Activated T-helper 1 cell treated with anti-CD3 and anti-CD28 coated beads, Interleukin-2, amount 50 U/mL, for 16 hours (primary cell): ENCODE data around the gene GPC4.

Experiments used
- DNase-seq, 2 donors: peaks; one replicate each; pipeline ENCODE4 v3.0.0-alpha.2; 2020; ENCODE audit warnings: low read depth in 1 of 2, low spot score in 1 of 2

The GPC4 gene

GRCh38 chrX:133412246-133412645 lies 3.0 kb downstream of the GPC4 start:
- no peak for DNase-seq

DNA sequence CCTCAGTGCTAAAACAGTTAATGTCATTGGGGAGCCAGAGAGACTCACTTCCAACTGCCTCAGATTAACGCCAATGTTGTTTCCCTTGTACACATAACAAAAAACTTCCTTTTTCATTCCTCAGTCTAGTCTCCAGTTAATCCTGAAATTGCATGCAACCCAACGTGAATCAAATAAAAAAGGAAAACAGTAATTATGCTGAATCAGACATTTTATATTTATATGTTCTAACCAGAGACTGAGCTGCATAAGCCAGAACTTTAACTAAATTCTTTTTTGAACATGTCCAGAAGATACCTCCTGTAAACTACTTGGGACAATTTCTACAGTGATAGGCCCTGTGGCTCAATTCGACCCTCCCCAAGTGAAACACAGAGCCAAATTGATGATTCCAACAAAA lies 4.7 kb downstream of the GPC4 start:
- DNase-seq: no peak

DNA sequence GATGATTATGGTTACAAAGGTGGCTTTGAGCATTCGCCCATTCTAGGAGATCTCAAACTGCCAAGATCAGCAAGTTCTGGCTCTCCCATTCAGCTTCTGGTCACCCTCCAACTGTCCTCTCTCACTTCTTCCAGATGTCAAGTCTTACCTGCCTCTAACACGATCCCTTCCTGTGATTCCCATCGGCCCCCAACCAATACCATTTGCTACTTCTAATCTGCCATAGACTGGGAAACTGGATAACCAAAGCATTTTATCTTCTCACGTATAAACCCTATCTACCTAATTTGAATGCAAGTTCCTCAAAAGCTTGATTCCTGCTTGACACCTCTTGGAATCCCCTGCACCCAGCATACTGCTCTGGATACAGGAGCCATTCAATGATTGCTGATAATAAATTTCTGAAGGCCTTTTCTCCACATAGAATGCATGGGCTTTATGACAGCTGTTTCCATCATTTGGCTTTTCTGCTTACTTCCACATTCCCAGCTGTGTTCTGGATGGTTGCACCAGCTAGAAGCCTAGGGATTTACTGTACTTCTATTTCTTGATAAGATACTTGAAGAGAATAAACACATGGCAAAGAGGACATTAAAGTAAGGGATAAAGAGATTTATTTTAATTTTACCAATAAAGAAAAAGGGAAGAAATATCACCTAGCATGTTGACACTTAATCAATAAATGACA lies 9.6 kb downstream of the GPC4 start:
- DNase-seq: no peak

GRCh38 chrX:133403984-133404383 lies 11.3 kb downstream of the GPC4 start:
- DNase-seq: no peak

DNA sequence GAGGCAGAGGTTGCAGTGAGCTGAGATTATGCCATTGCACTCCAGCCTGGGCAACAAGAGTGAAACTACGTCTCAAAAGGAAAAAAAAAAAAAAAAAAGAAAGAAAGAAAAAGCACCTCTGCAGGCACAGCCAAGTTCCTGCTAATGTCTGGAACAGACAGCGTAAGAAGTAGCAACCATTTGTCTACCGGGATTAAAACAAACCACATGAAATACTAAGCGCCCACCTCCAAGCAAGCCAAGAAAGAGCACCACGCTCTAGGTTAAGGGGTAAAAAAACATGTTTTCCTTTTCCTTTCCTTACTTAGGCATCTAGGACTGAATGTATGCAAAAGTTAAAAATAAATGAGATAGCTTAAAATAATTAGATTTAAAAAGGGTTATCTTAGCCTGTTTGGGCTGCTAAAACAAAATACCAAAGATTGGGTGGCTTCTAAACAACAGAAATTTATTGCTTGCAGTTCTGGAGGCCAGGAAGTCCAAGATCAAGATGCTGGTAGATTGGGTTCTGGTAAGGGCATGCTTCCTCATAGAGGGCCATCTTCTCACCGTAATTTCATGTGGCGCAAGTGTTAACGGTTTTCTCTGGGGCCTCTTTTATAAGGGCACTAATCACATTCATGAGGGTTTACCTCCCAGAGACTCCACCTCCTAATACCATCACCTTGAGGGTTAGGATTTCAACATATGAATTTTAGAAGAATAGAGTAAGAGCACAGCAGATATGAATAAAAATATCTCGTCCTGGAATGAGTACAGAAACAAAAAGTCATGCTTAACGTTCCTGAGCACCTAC lies 12.3 kb downstream of the GPC4 start:
- DNase-seq: no peak

DNA sequence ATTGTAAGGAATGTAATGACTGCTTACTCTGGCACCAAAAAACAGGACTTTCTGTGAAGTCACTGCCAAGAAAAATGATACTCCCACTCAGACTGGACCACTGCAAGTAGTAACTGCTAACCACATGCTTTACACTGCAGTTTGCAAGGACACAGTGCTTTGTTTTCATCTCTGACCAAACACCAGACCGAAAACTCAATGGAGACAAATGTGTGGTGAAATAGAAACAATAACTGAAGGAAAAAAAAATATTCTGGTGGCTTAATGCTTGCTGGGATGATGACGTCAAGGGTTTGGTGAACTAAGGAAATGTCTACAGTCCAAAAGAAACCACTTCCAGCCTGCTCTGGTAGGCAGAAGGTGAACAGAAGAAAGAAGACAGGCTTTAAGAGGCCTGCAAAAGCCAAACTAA lies 13.2 kb downstream of the GPC4 start:
- DNase-seq: no peak

GRCh38 chrX:133401536-133401935 lies 13.8 kb downstream of the GPC4 start:
- DNase-seq: no peak

DNA sequence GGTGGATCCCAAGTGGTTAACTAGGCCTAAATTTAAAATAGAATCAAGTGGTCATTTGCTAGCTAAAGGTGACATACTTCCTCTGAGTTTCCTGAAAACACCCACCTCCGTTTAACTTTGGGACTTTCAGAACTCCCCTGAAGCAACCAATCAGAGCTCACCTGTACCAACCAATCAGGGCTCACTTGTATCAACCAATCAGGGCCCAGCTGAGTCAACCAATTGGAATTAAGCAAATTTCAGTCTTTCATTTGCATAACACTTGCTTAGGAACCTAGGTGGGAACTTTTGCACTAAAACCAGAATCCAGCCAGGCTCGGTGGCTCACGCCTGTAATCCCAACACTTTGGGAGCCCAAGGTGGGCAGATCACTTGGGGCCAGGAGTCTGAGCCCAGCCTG lies 15.9 kb downstream of the GPC4 start:
- no peak for DNase-seq

DNA sequence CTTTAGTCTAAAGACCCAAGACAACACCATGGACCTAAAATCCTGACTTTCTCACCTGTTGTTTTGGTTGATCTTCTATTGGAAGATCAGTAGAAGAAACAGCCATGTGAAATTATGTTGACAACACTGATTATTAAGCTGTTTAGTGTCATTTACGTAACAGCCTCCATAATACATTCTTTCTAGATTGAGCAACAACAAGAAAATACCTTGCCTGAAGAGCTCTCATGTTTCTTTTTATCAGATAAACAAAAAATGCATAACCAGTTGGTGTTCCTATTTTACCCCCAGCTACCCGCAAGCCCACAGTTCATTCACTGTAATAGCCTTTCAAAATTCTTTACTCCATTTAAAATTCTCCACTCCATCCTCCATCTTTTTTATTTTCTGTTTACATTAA lies 20.5 kb downstream of the GPC4 start:
- DNase-seq: no peak

DNA sequence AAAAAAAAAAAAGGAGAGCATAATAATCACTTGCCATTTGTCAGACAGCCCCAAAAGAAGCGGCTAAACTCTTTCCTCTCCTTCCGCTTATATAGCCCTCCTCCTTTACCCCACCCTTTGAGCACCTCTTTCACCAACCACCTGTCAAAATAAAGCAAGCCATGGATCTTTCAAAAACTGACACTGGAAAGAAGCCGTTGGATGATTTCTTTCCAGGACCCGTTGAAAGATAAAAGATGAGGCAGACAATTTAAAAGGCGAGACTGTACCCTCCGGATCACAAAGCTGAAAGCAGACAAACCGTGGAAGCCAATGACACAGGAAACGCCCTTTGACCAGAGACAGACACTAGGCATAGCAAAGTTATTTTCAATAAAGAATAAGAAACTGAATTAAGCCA lies 22.6 kb downstream of the GPC4 start:
- no peak for DNase-seq

DNA sequence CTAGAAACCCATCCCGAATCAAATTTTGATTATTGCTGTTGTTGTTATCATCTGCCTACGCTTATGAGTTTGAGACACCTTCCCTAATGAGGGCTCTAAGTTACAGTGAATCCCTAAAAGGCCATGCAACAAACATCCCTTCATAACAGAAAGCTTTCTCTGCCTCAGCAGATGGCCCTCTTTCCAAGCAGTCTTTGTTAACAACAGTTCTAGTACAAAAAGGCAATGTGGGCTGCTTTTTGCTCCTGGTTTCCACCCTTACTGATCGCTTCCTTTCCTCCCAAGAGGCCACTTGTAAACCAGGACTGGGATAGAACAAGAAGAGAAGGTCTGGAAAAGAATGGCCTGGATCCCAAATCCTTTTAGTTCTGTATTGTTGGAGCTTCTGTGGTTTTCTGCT lies 24.2 kb downstream of the GPC4 start:
- no peak for DNase-seq

DNA sequence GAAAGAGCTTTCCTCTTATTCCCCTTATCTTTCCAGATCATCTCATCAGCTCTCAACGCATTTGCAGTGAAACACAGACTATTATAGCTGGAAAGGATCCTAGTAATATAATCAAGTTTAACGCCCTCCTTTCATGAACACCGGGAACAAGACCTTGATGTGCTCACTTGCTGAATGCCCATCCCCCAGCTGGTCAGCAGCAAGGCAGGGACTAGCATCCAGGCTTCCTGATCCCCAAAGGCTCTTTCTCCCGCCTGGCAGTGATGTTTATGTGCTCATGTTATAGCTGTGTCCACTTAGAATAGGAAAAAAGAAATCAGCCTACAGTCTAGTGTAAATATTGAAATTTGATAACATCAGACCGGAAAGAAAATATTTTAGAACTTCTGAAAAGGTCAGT lies 24.6 kb downstream of the GPC4 start:
- DNase-seq: no peak

- DNase-seq: no peak
Measured at GRCh38 chrX:133389975-133390374, 25.3 kb downstream of the GPC4 start.

DNA sequence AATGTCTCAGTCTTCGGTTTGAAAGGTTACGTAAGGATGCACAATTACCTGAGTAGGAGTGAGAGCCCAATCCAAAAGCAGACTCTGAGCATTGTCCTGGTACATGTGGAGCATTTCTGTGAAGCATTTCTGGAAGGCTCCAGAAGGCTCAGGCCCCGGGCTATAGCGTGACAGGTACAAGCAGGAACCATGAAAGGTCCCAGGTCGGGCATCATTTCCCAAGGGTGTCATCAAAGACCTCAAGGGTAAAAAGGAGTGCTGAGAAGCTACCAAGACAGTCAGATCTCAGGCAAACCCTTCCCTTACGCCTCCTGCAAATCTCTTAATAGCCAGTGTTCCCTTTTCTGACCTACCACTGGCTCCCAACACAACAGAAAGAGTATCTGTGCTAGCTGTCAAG lies 30.8 kb downstream of the GPC4 start:
- DNase-seq: no peak

DNA sequence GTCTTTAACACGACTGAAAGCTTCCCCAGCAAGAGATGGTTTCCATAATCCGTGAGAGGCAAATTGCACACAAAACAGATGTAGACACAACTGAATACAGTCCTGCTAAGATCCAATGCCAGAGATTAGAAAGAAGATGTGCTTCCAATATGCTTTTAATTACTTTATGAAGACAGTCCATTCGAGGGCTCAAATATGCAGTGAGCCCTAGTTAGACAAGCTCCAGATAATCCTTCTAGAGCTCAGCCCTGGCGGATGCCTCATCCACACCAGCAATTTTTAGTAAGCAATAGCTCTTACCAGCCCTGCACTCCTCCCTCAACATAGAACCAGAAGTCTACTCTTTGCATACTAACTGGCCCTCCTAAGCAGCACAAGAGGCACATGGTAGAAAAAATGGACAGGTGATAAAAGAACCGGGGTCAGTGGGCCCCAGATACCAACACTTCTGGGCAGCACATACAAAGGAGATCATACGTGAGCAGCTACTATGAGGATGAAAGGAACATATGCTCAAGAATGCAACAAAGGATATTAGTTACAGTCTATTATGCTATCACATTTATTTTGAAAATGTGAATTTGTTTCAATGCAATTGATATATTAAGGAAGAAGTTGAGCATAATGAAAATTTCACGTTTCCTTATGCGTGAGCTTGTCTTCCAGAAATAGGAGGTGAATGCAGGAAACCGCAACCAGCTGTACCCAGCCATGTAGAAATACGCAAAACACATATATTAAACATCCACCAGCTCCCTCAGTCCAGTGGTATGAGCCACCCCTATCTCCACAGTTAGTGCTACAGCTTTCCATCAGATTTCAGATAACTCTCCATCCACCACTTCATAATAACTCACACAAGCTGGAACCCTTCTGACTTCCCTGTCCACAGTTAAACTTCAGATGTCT lies 34.3 kb downstream of the GPC4 start:
- no peak for DNase-seq

DNA sequence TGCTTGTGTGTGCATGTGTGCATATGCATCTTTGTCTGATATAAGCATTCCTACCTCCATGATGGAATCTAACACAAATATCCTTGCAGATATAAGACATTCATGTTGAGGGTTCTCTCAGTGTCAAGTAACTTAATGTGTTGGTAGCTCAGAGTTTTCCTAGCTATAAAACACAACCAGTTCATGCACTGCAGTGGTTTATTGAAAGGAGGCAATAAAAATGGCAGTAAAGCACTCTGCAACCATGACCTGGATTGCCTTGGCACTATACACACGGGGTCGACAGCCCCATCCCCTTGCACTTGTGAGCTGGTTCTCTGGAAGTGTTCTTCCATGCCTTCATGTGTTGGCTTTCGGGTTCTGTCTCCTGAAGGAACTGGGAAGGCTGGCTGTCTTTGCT lies 38.9 kb downstream of the GPC4 start:
- DNase-seq: no peak

DNA sequence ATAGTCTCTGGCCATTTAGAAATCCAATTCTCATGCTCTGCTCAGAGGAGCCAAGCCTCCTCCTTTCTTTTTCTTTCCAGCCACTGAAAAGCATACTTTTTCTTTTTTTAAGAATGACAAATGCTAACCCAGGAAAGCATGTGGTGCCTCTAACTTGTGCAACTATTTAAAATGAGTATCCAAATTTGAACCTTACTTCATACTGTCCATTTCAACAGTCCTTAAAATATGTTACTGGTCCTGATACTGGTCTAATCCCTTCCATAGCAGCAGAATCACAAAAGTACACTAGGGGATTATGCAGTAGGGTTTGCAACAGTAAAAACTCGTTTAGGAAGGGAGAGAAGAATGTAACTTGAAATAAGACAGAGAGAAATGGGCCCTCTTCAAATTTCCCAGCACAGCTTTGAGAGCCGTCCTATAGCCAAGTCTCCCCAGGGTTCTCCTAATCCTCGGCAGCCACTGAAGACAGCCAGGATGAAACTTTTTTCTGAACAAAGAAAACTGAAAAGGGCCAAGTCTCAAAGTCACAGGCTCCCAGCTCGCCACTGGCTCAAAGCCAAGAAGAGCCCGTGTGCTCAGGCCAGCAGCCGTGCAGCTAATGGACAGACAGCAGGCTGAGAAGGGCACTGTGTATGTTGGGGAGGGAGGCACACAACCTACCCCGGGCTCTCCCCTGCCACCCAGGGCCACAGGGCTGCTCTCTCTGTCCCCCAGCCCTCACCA lies 39.5 kb downstream of the GPC4 start:
- DNase-seq: no peak

GRCh38 chrX:133374874-133375387 lies 40.4 kb downstream of the GPC4 start:
- no peak for DNase-seq

DNA sequence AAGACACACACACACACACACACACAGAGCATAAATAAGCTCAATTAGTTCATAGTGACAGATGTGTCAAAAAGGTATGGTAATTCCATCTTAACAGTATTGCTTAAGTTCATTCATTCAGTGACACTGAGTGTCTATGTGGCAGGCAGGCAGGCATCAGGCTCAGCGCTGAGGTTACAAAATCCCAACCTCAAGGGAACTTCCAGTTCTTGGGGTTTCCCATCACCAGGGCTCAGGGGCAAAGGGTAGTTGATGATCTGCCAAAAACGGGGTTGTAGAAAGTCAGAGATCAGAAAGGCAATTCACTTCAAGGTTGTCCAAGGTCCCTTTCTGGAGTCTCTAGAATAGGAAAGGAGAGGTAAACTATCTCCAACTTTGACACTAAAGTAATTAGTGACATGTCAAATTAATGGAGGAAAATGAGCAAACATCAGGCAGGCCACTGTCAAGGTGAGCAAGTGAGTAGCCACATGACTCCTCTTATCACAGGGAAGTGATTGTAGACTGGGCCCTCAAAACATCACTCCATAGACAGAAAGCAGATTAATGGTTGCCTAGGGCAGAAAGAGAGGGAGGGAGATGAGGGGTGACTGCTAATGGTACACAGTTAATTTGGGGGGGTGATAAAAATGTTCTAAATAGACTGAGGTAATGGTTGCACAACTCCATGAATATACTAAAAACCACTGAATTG lies 41.8 kb downstream of the GPC4 start:
- no peak for DNase-seq

GRCh38 chrX:133370696-133371275 lies 44.5 kb downstream of the GPC4 start:
- no peak for DNase-seq
